ENCODE results near the gene MYOZ3. TPM values are rescaled to one million over a fixed set of nuclear protein-coding genes. Genes with fewer than 3 reads are reported as not detected.

Gene MYOZ3
- total and polyA plus RNA-seq, 12 donors, result 0.91 to 12.2 (median 5.6) TPM

GRCh38 chr5:150674341-150674821 is 13.3 kb downstream of the MYOZ3 start:
- H3K4me3 ChIP-seq, result no peak overlapping the region
- ATAC-seq (peak; percentile 11 to 56 (median 32)), DNase-seq (peak in 1 of 2 donors; percentile 61)
- H3K9me3 ChIP-seq, result no peaks in the 10 kb centered on the region
- H3K27me3 ChIP-seq, result peaks cover 0 to 21% (median 0%) of the 10 kb centered on the region in 7 donors
- peak in 1 of 9 donors; percentile 3 for TF ChIP-seq CTCF (IDR thresholded peaks at IDR 0.05)
- H3K27ac ChIP-seq, result peak overlapping the region; percentile 15 to 90 (median 78)
- H3K36me3 ChIP-seq, result peaks cover 0 to 23% (median 0%) of the 10 kb centered on the region in 9 donors
- 73 to 80% methylated on average over 4 of the region's 4 CpGs for WGBS, 2 donors
- H3K4me1 ChIP-seq, result peaks cover 13 to 49% (median 41%) of the 10 kb centered on the region in 9 donors
- intact Hi-C loops (cut with DNase I), result loop anchor here in 1 of 10 donors (1.0 kb wide), 1 partner anchor 26 kb away; no protein-coding TSS in a partner anchor

GRCh38 chr5:150675069-150675468 is 14.0 kb downstream of the MYOZ3 start:
- no peak for TF ChIP-seq CTCF (IDR thresholded peaks at IDR 0.05)
- Histone ChIP-seq H3K27ac (peak overlapping the region in 9 of 10 donors; percentile 68 to 90 (median 81)), H3K9me3 (no peaks in the 10 kb centered on the region), H3K4me3 (no peak overlapping the region), H3K36me3 (peaks cover 0 to 28% (median 0%) of the 10 kb centered on the region in 9 donors), H3K4me1 (peaks cover 13 to 49% (median 41%) of the 10 kb centered on the region in 9 donors), H3K27me3 (peaks cover 0 to 21% (median 0%) of the 10 kb centered on the region in 7 donors)
- ATAC-seq (no peak), DNase-seq (no peak)
- intact Hi-C loops (cut with DNase I), result no loop called here
- WGBS, 2 donors, result 89 to 91% methylated on average over 6 of the region's 6 CpGs

- TF ChIP-seq CTCF (IDR thresholded peaks at IDR 0.05), result no peak
- H3K27ac ChIP-seq, result no peak overlapping the region
- ATAC-seq (no peak), DNase-seq (no peak)
- intact Hi-C loops (cut with DNase I), result no loop called here
- no peak overlapping the region for H3K4me3 ChIP-seq
- no peaks in the 10 kb centered on the region for H3K9me3 ChIP-seq
- H3K27me3 ChIP-seq, result peaks cover 0 to 6% (median 0%) of the 10 kb centered on the region in 7 donors
- 92 to 95% methylated on average over 9 of the region's 9 CpGs for WGBS, 2 donors
- H3K36me3 ChIP-seq, result peaks cover 0 to 35% (median 0%) of the 10 kb centered on the region in 9 donors
- H3K4me1 ChIP-seq, result peaks cover 12 to 39% (median 34%) of the 10 kb centered on the region in 9 donors
Measured at GRCh38 chr5:150676578-150676977, 15.5 kb downstream of the MYOZ3 start.

GRCh38 chr5:150689120-150689519 is 28.1 kb downstream of the MYOZ3 start:
- Histone ChIP-seq H3K27ac (no peak overlapping the region), H3K9me3 (no peaks in the 10 kb centered on the region), H3K4me3 (no peak overlapping the region), H3K4me1 (no peaks in the 10 kb centered on the region), H3K36me3 (peaks cover 3 to 88% (median 36%) of the 10 kb centered on the region in 9 donors), H3K27me3 (no peaks in the 10 kb centered on the region)
- DNase-seq (no peak), ATAC-seq (no peak)
- no peak for TF ChIP-seq CTCF (IDR thresholded peaks at IDR 0.05)
- 91 to 92% methylated on average over 1 of the region's 1 CpG for WGBS, 2 donors
- intact Hi-C loops (cut with DNase I), result no loop called here
